ENCODE data around the gene PDE4B. TPM values are rescaled to one million over a fixed set of nuclear protein-coding genes. Genes with fewer than 3 reads are reported as not detected.

Gene PDE4B
- total RNA-seq, 1 experiment from 2014 or later = not detected

DNA sequence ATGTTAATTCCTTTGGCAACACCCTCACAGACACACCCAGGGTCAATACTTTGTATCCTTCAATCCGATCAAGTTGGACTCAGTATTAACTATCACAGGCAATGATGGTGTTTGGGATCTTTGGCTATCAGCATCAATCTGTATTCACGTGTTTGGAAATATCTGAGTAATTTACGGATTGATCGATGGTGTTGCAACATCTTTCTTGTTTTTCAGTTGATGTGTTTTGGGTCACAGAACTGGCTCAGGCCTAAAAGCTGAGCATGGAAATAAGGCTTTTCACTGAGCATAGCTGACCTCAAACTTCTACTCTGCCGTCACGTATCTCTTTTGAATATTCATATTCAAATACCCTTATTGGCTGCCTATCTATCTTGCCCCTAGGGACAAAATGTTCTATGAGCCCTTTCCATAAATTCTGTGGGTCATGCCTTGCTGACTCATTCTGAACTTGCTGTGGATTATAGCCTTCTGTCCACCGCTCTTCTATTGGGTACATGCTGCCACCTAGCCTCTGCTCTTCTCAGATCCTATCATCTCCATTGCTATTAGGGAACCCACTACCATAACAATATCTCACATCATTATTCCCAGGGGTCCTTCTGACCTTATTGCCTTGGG lies 156.0 kb downstream of the PDE4B start:
- DNase-seq = no peak
- H3K4me1 Mint-ChIP-seq (ENCODE audit: low read depth, unreplicated experiment) = no peaks in the 10 kb centered on the region
- ChIA-PET POLR2A (no interaction called here), CTCF (no interaction called here)
- no peak for TF ChIP-seq CTCF (IDR thresholded peaks at IDR 0.05; ENCODE audit: insufficient read depth in 1 of 2, low read depth in 1 of 2, low read length in 1 of 2, severe bottlenecking in 1 of 2, unreplicated experiment in 1 of 2)
- no peak overlapping the region for H3K4me3 ChIP-seq (ENCODE audit: low read depth, low read length)
- no peaks in the 10 kb centered on the region for H3K9me3 ChIP-seq
- no peaks in the 10 kb centered on the region for H3K36me3 ChIP-seq (ENCODE audit: control insufficient read depth, insufficient read depth, low read length)
- no peaks in the 10 kb centered on the region for H3K27me3 ChIP-seq (replicated peaks; ENCODE audit: control insufficient read depth, insufficient read depth, low read length)
- no peaks in the 10 kb centered on the region for H3K4me1 ChIP-seq
- no peak overlapping the region for H3K27ac Mint-ChIP-seq (ENCODE audit: unreplicated experiment)
- no peaks in the 10 kb centered on the region for H3K9me3 Mint-ChIP-seq (ENCODE audit: unreplicated experiment)
- BruUV-seq (replicated peaks) = no TSS peak
- no peaks in the 10 kb centered on the region for H3K36me3 Mint-ChIP-seq (ENCODE audit: insufficient read depth, unreplicated experiment)
- no peak overlapping the region for H3K4me3 Mint-ChIP-seq (ENCODE audit: unreplicated experiment)
- intact Hi-C loops (cut with micrococcal nuclease; ENCODE audit: unreplicated experiment) = no loop called here
- H3K27me3 Mint-ChIP-seq (ENCODE audit: insufficient read depth, unreplicated experiment) = peaks cover 5% of the 10 kb centered on the region

- H3K27ac Mint-ChIP-seq (ENCODE audit: unreplicated experiment) = no peak overlapping the region
- intact Hi-C loops (cut with micrococcal nuclease; ENCODE audit: unreplicated experiment) = no loop called here
Observed at GRCh38 chr1:65949230-65949626, 156.5 kb downstream of the PDE4B start.

GRCh38 chr1:65949933-65950332 lies 157.2 kb downstream of the PDE4B start:
- Histone ChIP-seq H3K36me3 (ENCODE audit: control insufficient read depth, insufficient read depth, low read length) (no peaks in the 10 kb centered on the region), H3K9me3 (no peaks in the 10 kb centered on the region), H3K4me3 (ENCODE audit: low read depth, low read length) (no peak overlapping the region), H3K4me1 (no peaks in the 10 kb centered on the region), H3K27me3 (replicated peaks; ENCODE audit: control insufficient read depth, insufficient read depth, low read length) (no peaks in the 10 kb centered on the region)
- ChIA-PET POLR2A (no interaction called here), CTCF (no interaction called here)
- Mint-ChIP-seq H3K27ac (ENCODE audit: unreplicated experiment) (no peak overlapping the region), H3K27me3 (ENCODE audit: insufficient read depth, unreplicated experiment) (no peaks in the 10 kb centered on the region), H3K4me3 (ENCODE audit: unreplicated experiment) (no peak overlapping the region), H3K4me1 (ENCODE audit: low read depth, unreplicated experiment) (no peaks in the 10 kb centered on the region), H3K36me3 (ENCODE audit: insufficient read depth, unreplicated experiment) (no peaks in the 10 kb centered on the region), H3K9me3 (ENCODE audit: unreplicated experiment) (no peaks in the 10 kb centered on the region)
- no peak for DNase-seq
- no peak for TF ChIP-seq CTCF (IDR thresholded peaks at IDR 0.05; ENCODE audit: insufficient read depth in 1 of 2, low read depth in 1 of 2, low read length in 1 of 2, severe bottlenecking in 1 of 2, unreplicated experiment in 1 of 2)
- BruUV-seq (replicated peaks) = no TSS peak
- intact Hi-C loops (cut with micrococcal nuclease; ENCODE audit: unreplicated experiment) = no loop called here

More at GRCh38 chr1:65949230-65949626, 156.5 kb downstream of the PDE4B start:
- Histone ChIP-seq H3K4me3 (ENCODE audit: low read depth, low read length) (no peak overlapping the region), H3K4me1 (no peaks in the 10 kb centered on the region), H3K9me3 (no peaks in the 10 kb centered on the region), H3K27me3 (replicated peaks; ENCODE audit: control insufficient read depth, insufficient read depth, low read length) (no peaks in the 10 kb centered on the region), H3K36me3 (ENCODE audit: control insufficient read depth, insufficient read depth, low read length) (no peaks in the 10 kb centered on the region)
- no TSS peak for BruUV-seq (replicated peaks)
- Mint-ChIP-seq H3K4me3 (ENCODE audit: unreplicated experiment) (no peak overlapping the region), H3K27me3 (ENCODE audit: insufficient read depth, unreplicated experiment) (peaks cover 3% of the 10 kb centered on the region), H3K9me3 (ENCODE audit: unreplicated experiment) (no peaks in the 10 kb centered on the region), H3K36me3 (ENCODE audit: insufficient read depth, unreplicated experiment) (no peaks in the 10 kb centered on the region), H3K4me1 (ENCODE audit: low read depth, unreplicated experiment) (no peaks in the 10 kb centered on the region)
- CTCF ChIA-PET = no interaction called here
- DNase-seq = no peak
- TF ChIP-seq CTCF (IDR thresholded peaks at IDR 0.05; ENCODE audit: insufficient read depth in 1 of 2, low read depth in 1 of 2, low read length in 1 of 2, severe bottlenecking in 1 of 2, unreplicated experiment in 1 of 2) = no peak
- POLR2A ChIA-PET = no interaction called here
